SK-N-SH (cell line): ENCODE results near the gene MAML3. TPM values are rescaled to one million over a fixed set of nuclear protein-coding genes. Genes with fewer than 3 reads are reported as not detected.

ENCODE experiments used
- CTCF ChIA-PET: fragments of 300-600, 350-600 bp; formaldehyde crosslinking; extraction: SDS; loops from one replicate; lab custom pipeline; 2021; lab: Yijun Ruan, JAX
- POLR2A ChIA-PET: fragments of 350-600 bp; sonication (Branson Sonifier 250); formaldehyde crosslinking; extraction: SDS; loops from one replicate; lab custom pipeline; 2020; ENCODE audit warnings: antibody characterized with exemption, inconsistent platforms; lab: Yijun Ruan, JAX
- DNase-seq: peaks from one replicate; pipeline ENCODE4 v3.0.0; 2012
- H2AFZ ChIP-seq: fragments of 200-600 bp; sonication (generic); 2 replicates; pipeline ENCODE4 v1.8.1; 2016; ENCODE audit warnings: antibody characterized with exemption, mild to moderate bottlenecking, low read depth
- H3F3A ChIP-seq: fragments of 200-600 bp; sonication (generic); replicated peaks from 2 replicates; pipeline ENCODE3; 2016; ENCODE audit warnings: antibody characterized with exemption, mild to moderate bottlenecking; ENCODE audit not compliant: insufficient read depth
- H3K27ac ChIP-seq, 2 experiments: fragments of 200-500 bp in 1 of 2; fragments of 200-600 bp in 1 of 2; sonication (Bioruptor generic) in 1 of 2; sonication (generic), shearing (Covaris generic) in 1 of 2; 2 replicates each; pipeline versions ENCODE4 v1.5.1 to v1.6.1; 2014 to 2016; ENCODE audit warnings: low read depth in 2 of 2, inconsistent platforms in 1 of 2, low read length in 1 of 2, mild to moderate bottlenecking in 1 of 2, mixed read lengths in 1 of 2
- H3K27me3 ChIP-seq: fragments of 200-600 bp; sonication (generic), shearing (Covaris generic); 2 replicates; pipeline ENCODE4 v1.6.1; 2016; ENCODE audit warnings: mixed run types; ENCODE audit not compliant: insufficient read depth
- H3K36me3 ChIP-seq, 2 experiments: fragments of 200-500 bp in 1 of 2; fragments of 200-600 bp in 1 of 2; sonication (Bioruptor generic) in 1 of 2; sonication (generic) in 1 of 2; replicated peaks in 1 of 2; 2 replicates each; pipeline versions ENCODE3 to v1.5.1; 2014 to 2016; ENCODE audit warnings: low read length in 1 of 2, mild to moderate bottlenecking in 1 of 2; ENCODE audit not compliant: insufficient read depth in 2 of 2, control insufficient read depth in 1 of 2
- H3K4me1 ChIP-seq, 2 experiments: fragments of 200-500 bp in 1 of 2; fragments of 200-600 bp in 1 of 2; sonication (Bioruptor generic) in 1 of 2; sonication (generic), shearing (Covaris generic) in 1 of 2; 2 replicates each; pipeline versions ENCODE4 v1.5.1 to v1.6.1; 2014 to 2016; ENCODE audit warnings: low read depth in 1 of 2, low read length in 1 of 2, mixed run types in 1 of 2; ENCODE audit not compliant: insufficient read depth in 2 of 2, control insufficient read depth in 1 of 2
- H3K4me2 ChIP-seq: fragments of 200-600 bp; sonication (generic), shearing (Covaris generic); 2 replicates; pipeline ENCODE4 v1.6.1; 2017; ENCODE audit warnings: mixed run types
- H3K4me3 ChIP-seq, 2 experiments: fragments of 200-500 bp in 1 of 2; fragments of 200-600 bp in 1 of 2; sonication (Bioruptor generic) in 1 of 2; sonication (generic), shearing (Covaris generic) in 1 of 2; 2 replicates each; pipeline versions ENCODE4 v1.5.1 to v1.8.1; 2014 to 2016; ENCODE audit warnings: low read depth in 2 of 2, inconsistent platforms in 1 of 2, low read length in 1 of 2, mild to moderate bottlenecking in 1 of 2, mixed read lengths in 1 of 2, moderate library complexity in 1 of 2
- H3K79me2 ChIP-seq: fragments of 200-600 bp; sonication (generic); 2 replicates; pipeline ENCODE4 v1.8.1; 2017; ENCODE audit warnings: mild to moderate bottlenecking; ENCODE audit not compliant: insufficient read depth
- H3K9ac ChIP-seq: fragments of 200-600 bp; sonication (generic); 2 replicates; pipeline ENCODE4 v1.6.1; 2017; ENCODE audit warnings: mixed run types
- H3K9me2 ChIP-seq: fragments of 200-600 bp; sonication (generic); 2 replicates; pipeline ENCODE4 v1.6.1; 2017; ENCODE audit warnings: mixed run types
- H3K9me3 ChIP-seq: fragments of 200-600 bp; sonication (generic); 2 replicates; pipeline ENCODE4 v1.6.1; 2017; ENCODE audit warnings: mixed run types, mild to moderate bottlenecking, moderate library complexity
- H4K20me1 ChIP-seq: fragments of 200-600 bp; sonication (generic); 2 replicates; pipeline ENCODE4 v1.6.1; 2017; ENCODE audit warnings: mild to moderate bottlenecking, mixed run types; ENCODE audit not compliant: insufficient read depth
- CHD2 ChIP-seq: fragments of 150-350 bp; IDR thresholded peaks from 2 replicates; pipeline ENCODE4 v1.6.1; 2018; ENCODE audit warnings: low read length; ENCODE audit not compliant: partially characterized antibody
- CTCF ChIP-seq: fragments of 200-600 bp; sonication (generic); IDR thresholded peaks from 2 replicates; pipeline ENCODE4 v1.6.1; 2017; ENCODE audit warnings: antibody characterized with exemption, mild to moderate bottlenecking, moderate library complexity
- EP300 ChIP-seq, 2 experiments: IDR thresholded peaks; 2 replicates each; pipeline versions ENCODE4 v1.4.0 to v1.6.1; 2012; ENCODE audit warnings: borderline replicate concordance in 1 of 2, low read depth in 1 of 2, low read length in 1 of 2
- EZH2phosphoT487 ChIP-seq: fragments of 200-600 bp; sonication (generic); IDR thresholded peaks from 2 replicates; pipeline ENCODE4 v1.6.1; 2017; ENCODE audit warnings: low read depth, mixed run types, mild to moderate bottlenecking, antibody characterized with exemption, moderate library complexity, borderline replicate concordance
- FOSL2 ChIP-seq: IDR thresholded peaks from 2 replicates; pipeline ENCODE4 v1.4.0; 2012; ENCODE audit warnings: low read depth, mild to moderate bottlenecking, moderate library complexity, borderline replicate concordance
- FOXM1 ChIP-seq: IDR thresholded peaks from 2 replicates; pipeline ENCODE4 v1.4.0; 2012; ENCODE audit warnings: low read depth, mild to moderate bottlenecking
- JUND ChIP-seq: IDR thresholded peaks from 2 replicates; pipeline ENCODE4 v1.4.0; 2012
- MAX ChIP-seq: IDR thresholded peaks from 2 replicates; pipeline ENCODE4 v1.4.0; 2012; ENCODE audit warnings: low read depth
- NFIC ChIP-seq: IDR thresholded peaks from 2 replicates; pipeline ENCODE4 v1.4.0; 2012; ENCODE audit warnings: borderline replicate concordance
- POLR2AphosphoS5 ChIP-seq: IDR thresholded peaks from 2 replicates; pipeline ENCODE4 v1.6.1; 2012; ENCODE audit warnings: low read depth, low read length
- RAD21 ChIP-seq: IDR thresholded peaks from 2 replicates; pipeline ENCODE4 v1.6.1; 2012; ENCODE audit warnings: mild to moderate bottlenecking, low read length
- RCOR1 ChIP-seq: fragments of 150-350 bp; IDR thresholded peaks from 2 replicates; pipeline ENCODE4 v1.6.1; 2017; ENCODE audit warnings: antibody characterized with exemption, low read length
- RFX5 ChIP-seq: IDR thresholded peaks from 2 replicates; pipeline ENCODE4 v1.6.1; 2012; ENCODE audit warnings: mild to moderate bottlenecking, improper control_type of control experiment, low read length
- RXRA ChIP-seq: IDR thresholded peaks from 2 replicates; pipeline ENCODE4 v1.4.0; 2012; ENCODE audit warnings: low read depth, mild to moderate bottlenecking, borderline replicate concordance
- TEAD4 ChIP-seq: IDR thresholded peaks from 2 replicates; pipeline ENCODE4 v1.4.0; 2012; ENCODE audit warnings: mild to moderate bottlenecking, borderline replicate concordance; ENCODE audit not compliant: insufficient read depth
- USF1 ChIP-seq: IDR thresholded peaks from 2 replicates; pipeline ENCODE4 v1.4.0; 2012; ENCODE audit warnings: low read depth, borderline replicate concordance
- YY1 ChIP-seq: IDR thresholded peaks from 2 replicates; pipeline ENCODE4 v1.4.0; 2012; ENCODE audit warnings: low read depth, mild to moderate bottlenecking
- ZBTB33 ChIP-seq: IDR thresholded peaks from 2 replicates; pipeline ENCODE4 v1.4.0; 2012; ENCODE audit warnings: low read depth, borderline replicate concordance
- WGBS: methylation state at CpG from one replicate; pipeline ENCODE4 v1.1.6; 2017; ENCODE audit warnings: low lambda C conversion rate; 5-methylcytosine and 5-hydroxymethylcytosine counted together
- polyA plus RNA-seq, 3 experiments: library from polyadenylated mRNA; depleted of rRNA; stranded (reverse); fragments of >200 nt; gene quantifications; 2 replicates each; pipeline ENCODE4 v1.2.3, GENCODE V29; 2012

Gene MAML3
- polyA plus RNA-seq, 1 of the 3 experiments (the other 2 are of a cell fraction) = 5.3 TPM

- TF ChIP-seq CTCF = no peak
Measured at GRCh38 chr4:139696491-139696890, 457.5 kb downstream of the MAML3 start (continued).

GRCh38 chr4:139694522-139695107, 459.4 kb downstream of the MAML3 start:
- CTCF ChIA-PET = interaction anchor here (0.8 kb wide), 1 partner anchor 77 kb away, joined by 3 read pairs; no protein-coding TSS in a partner anchor
- H3K4me3 ChIP-seq = no peak overlapping the region
- H3K36me3 ChIP-seq = peaks cover 6 to 12% of the 10 kb centered on the region in 2 experiments
- no peak for DNase-seq
- H3K4me1 ChIP-seq = peaks cover 0 to 7% of the 10 kb centered on the region in 2 experiments; a peak in 2 of 4 replicates
- no peaks in the 10 kb centered on the region for H4K20me1 ChIP-seq
- POLR2A ChIA-PET = no interaction called here
- TF ChIP-seq EP300 (IDR thresholded peaks at IDR 0.05; ENCODE audit: borderline replicate concordance in 1 of 2, low read depth in 1 of 2, low read length in 1 of 2) = no peak
- no peak for TF ChIP-seq CHD2
- TF ChIP-seq EZH2phosphoT487 = no peak
- no peak for TF ChIP-seq FOXM1
- TF ChIP-seq YY1 = no peak
- TF ChIP-seq RCOR1 = no peak
- no peak for TF ChIP-seq USF1
- no peak for TF ChIP-seq ZBTB33
- no peak for TF ChIP-seq RAD21
- no peak for TF ChIP-seq NFIC
- TF ChIP-seq RXRA = no peak
- no peak for TF ChIP-seq RFX5
- no peak for TF ChIP-seq MAX
- TF ChIP-seq TEAD4 = no peak
- no peak for TF ChIP-seq CTCF
- TF ChIP-seq POLR2AphosphoS5 = no peak
- TF ChIP-seq FOSL2 = no peak
- no peak for TF ChIP-seq JUND
- peaks cover 8% of the 10 kb centered on the region; the same call in 1 of the 2 replicates for H3K9me3 ChIP-seq
- H3F3A ChIP-seq = peaks cover 3% of the 10 kb centered on the region
- no peaks in the 10 kb centered on the region for H3K9me2 ChIP-seq
- H3K79me2 ChIP-seq = no peaks in the 10 kb centered on the region
- H3K27ac ChIP-seq = no peak overlapping the region
- no peak overlapping the region for H3K4me2 ChIP-seq
- no peaks in the 10 kb centered on the region for H3K27me3 ChIP-seq
- H2AFZ ChIP-seq = no peak overlapping the region
- H3K9ac ChIP-seq = no peak overlapping the region
- WGBS = 92% methylated on average over 3 of the region's 3 CpGs
